ENCODE data around the gene TBC1D25. TPM values are rescaled to one million over a fixed set of nuclear protein-coding genes. Genes with fewer than 3 reads are reported as not detected.
A peak's percentile ranks its signal among the peaks of the same experiment; 100 is the strongest.

The TBC1D25 gene
- total RNA-seq, 1 donor from 2014 or later, result 1.5 TPM

- DNase-seq (ENCODE audit: low spot score), result no peak
- H3K36me3 ChIP-seq, result peaks cover 11% of the 10 kb centered on the region
- no peaks in the 10 kb centered on the region for H3K9me3 ChIP-seq (ENCODE audit: low read depth)
- H3K27me3 Mint-ChIP-seq (ENCODE audit: insufficient read depth, low read depth), result peaks cover 3% of the 10 kb centered on the region
- H3K36me3 Mint-ChIP-seq, result peaks cover 9% of the 10 kb centered on the region
- H3K9ac ChIP-seq, result no peak overlapping the region
- H3F3A ChIP-seq (ENCODE audit: low read depth), result peaks cover 20% of the 10 kb centered on the region
- no peak for TF ChIP-seq EZH2phosphoT487 (IDR thresholded peaks at IDR 0.05)
- H4K20me1 ChIP-seq (ENCODE audit: low read depth), result no peaks in the 10 kb centered on the region
- no peaks in the 10 kb centered on the region for H3K4me1 Mint-ChIP-seq
- no peaks in the 10 kb centered on the region for H3K4me1 ChIP-seq
- H3K27ac Mint-ChIP-seq, result peak overlapping the region; percentile 9
- peak overlapping the region; percentile 90 for H3K4me2 ChIP-seq
- H3K27me3 ChIP-seq, result no peaks in the 10 kb centered on the region
- H3K27ac ChIP-seq, result no peak overlapping the region
- peaks cover 11% of the 10 kb centered on the region for H3K9me3 Mint-ChIP-seq
- peak overlapping the region; percentile 62 for H3K4me3 ChIP-seq
- peak overlapping the region; percentile 90 for H3K4me3 Mint-ChIP-seq
- no peak overlapping the region for H2AFZ ChIP-seq (replicated peaks)
- peaks cover 27% of the 10 kb centered on the region for H3K79me2 ChIP-seq (ENCODE audit: low read depth)
Measured at GRCh38 chrX:48573690-48574269, 34.3 kb downstream of the TBC1D25 start.

GRCh38 chrX:48574270-48575266, 35.1 kb downstream of the TBC1D25 start, which contains the start of gene RBM3:
TSS of gene RBM3 (plus strand) at chrX:48574484. CDS start at chrX:48575181, 697 bp downstream.
- H3K79me2 ChIP-seq (ENCODE audit: low read depth), result peaks cover 27% of the 10 kb centered on the region
- H3K36me3 ChIP-seq, result peaks cover 11% of the 10 kb centered on the region
- TF ChIP-seq EZH2 (IDR thresholded peaks at IDR 0.05) (no peak), CTCF (IDR thresholded peaks at IDR 0.05) (peak; percentile 47), EZH2phosphoT487 (IDR thresholded peaks at IDR 0.05) (no peak)
- peak within 1 kb of the TSS; percentile 91 for H3K27ac ChIP-seq
- H3K27me3 Mint-ChIP-seq (ENCODE audit: insufficient read depth, low read depth), result peaks cover 3% of the 10 kb centered on the region
- peak within 1 kb of the TSS; percentile 90 for H3K4me3 Mint-ChIP-seq
- peak; percentile 91 for DNase-seq (ENCODE audit: low spot score)
- H3K4me3 ChIP-seq, result peak within 1 kb of the TSS; percentile 62
- H3K4me2 ChIP-seq, result peak within 1 kb of the TSS; percentile 90
- H3K27me3 ChIP-seq, result no peaks in the 10 kb centered on the region
- H2AFZ ChIP-seq (replicated peaks), result peak within 1 kb of the TSS; percentile 46
- peaks cover 28% of the 10 kb centered on the region for H3F3A ChIP-seq (ENCODE audit: low read depth)
- no peaks in the 10 kb centered on the region for H3K4me1 ChIP-seq
- no peaks in the 10 kb centered on the region for H3K4me1 Mint-ChIP-seq
- no peaks in the 10 kb centered on the region for H4K20me1 ChIP-seq (ENCODE audit: low read depth)
- peaks cover 11% of the 10 kb centered on the region for H3K9me3 Mint-ChIP-seq
- H3K36me3 Mint-ChIP-seq, result peaks cover 9% of the 10 kb centered on the region
- H3K9me3 ChIP-seq (ENCODE audit: low read depth), result no peaks in the 10 kb centered on the region
- peak within 1 kb of the TSS; percentile 97 for H3K27ac Mint-ChIP-seq
- peak within 1 kb of the TSS; percentile 79 for H3K9ac ChIP-seq

- H3K4me1 ChIP-seq, result no peaks in the 10 kb centered on the region
- no peak for DNase-seq (ENCODE audit: low spot score)
- H3K4me2 ChIP-seq, result peak overlapping the region; percentile 90
- no peaks in the 10 kb centered on the region for H3K9me3 ChIP-seq (ENCODE audit: low read depth)
- H3K4me3 ChIP-seq, result peak overlapping the region; percentile 62
- Mint-ChIP-seq H3K36me3 (peaks cover 13% of the 10 kb centered on the region), H3K4me3 (peak overlapping the region; percentile 90), H3K27me3 (ENCODE audit: insufficient read depth, low read depth) (peaks cover 3% of the 10 kb centered on the region), H3K9me3 (peaks cover 15% of the 10 kb centered on the region), H3K4me1 (no peaks in the 10 kb centered on the region), H3K27ac (no peak overlapping the region)
- H3K27ac ChIP-seq, result no peak overlapping the region
- no peaks in the 10 kb centered on the region for H3K27me3 ChIP-seq
- no peak overlapping the region for H3K9ac ChIP-seq
- H2AFZ ChIP-seq (replicated peaks), result no peak overlapping the region
- TF ChIP-seq EZH2 (IDR thresholded peaks at IDR 0.05) (no peak), EZH2phosphoT487 (IDR thresholded peaks at IDR 0.05) (no peak), CTCF (IDR thresholded peaks at IDR 0.05) (no peak)
- H3K36me3 ChIP-seq, result peaks cover 11% of the 10 kb centered on the region
- H3K79me2 ChIP-seq (ENCODE audit: low read depth), result peaks cover 27% of the 10 kb centered on the region
- peaks cover 35% of the 10 kb centered on the region for H3F3A ChIP-seq (ENCODE audit: low read depth)
- H4K20me1 ChIP-seq (ENCODE audit: low read depth), result no peaks in the 10 kb centered on the region
Measured at GRCh38 chrX:48575642-48576041, 36.1 kb downstream of the TBC1D25 start.

Measured in neural progenitor cell (in vitro differentiated cells).